Right ventricle myocardium superior (tissue), 1 donor: Measurements from ENCODE around the gene SPATS2L. TPM values are rescaled to one million over a fixed set of nuclear protein-coding genes. Genes with fewer than 3 reads are reported as not detected.

Experiments
- ATAC-seq: fragments of 200-7000 bp; cut with Tn5 transposase; one replicate; pipeline ENCODE4 v1.9.1; 2020; ENCODE audit warnings: mild to moderate bottlenecking; ENCODE audit not compliant: poor library complexity
- DNase-seq: peaks from one replicate; pipeline ENCODE4 v3.0.0-alpha.2; 2020
- intact Hi-C: fragments of 100-400 bp; cut with DNase I; formaldehyde crosslinking; loops from one replicate; pipeline ENCODE4 v1.11.2; 2022
- total RNA-seq: library from RNA; stranded (reverse); fragmentation: NEBNext Ultra II Directional; extraction: Animal tissue kit (Norgen Biotek cat#: 25700); gene quantifications from one replicate; pipeline ENCODE4 v1.2.1, GENCODE V29; 2021
- donor health status: DM: no; HTN: yes; CAD: no; lungs with severe emphysema.

SPATS2L gene
- total RNA-seq, 1 donor from 2014 or later, result 71.1 TPM

GRCh38 chr2:200446612-200447011 is 140.1 kb downstream of the SPATS2L start:
- ATAC-seq, result no peak
- DNase-seq, result no peak
- intact Hi-C loops, result no loop called here

GRCh38 chr2:200447139-200447855 is 140.8 kb downstream of the SPATS2L start:
- intact Hi-C loops, result no loop called here
- DNase-seq (no peak), ATAC-seq (no peak)

GRCh38 chr2:200448455-200448854 is 142.0 kb downstream of the SPATS2L start:
- DNase-seq (no peak), ATAC-seq (no peak)
- intact Hi-C loops, result no loop called here

- DNase-seq (no peak), ATAC-seq (no peak)
- intact Hi-C loops, result no loop called here
These were observed 142.7 kb downstream of the SPATS2L start for GRCh38 chr2:200449149-200449548.

- ATAC-seq (no peak), DNase-seq (no peak)
- intact Hi-C loops, result no loop called here
These were observed 143.8 kb downstream of the SPATS2L start for GRCh38 chr2:200450288-200450687.

- ATAC-seq, result no peak
- DNase-seq, result no peak
These were observed 145.0 kb downstream of the SPATS2L start for GRCh38 chr2:200451511-200451910.

GRCh38 chr2:200452377-200452776 is 145.9 kb downstream of the SPATS2L start:
- intact Hi-C loops, result no loop called here
- ATAC-seq (no peak), DNase-seq (no peak)

More at GRCh38 chr2:200451511-200451910, 145.0 kb downstream of the SPATS2L start:
- intact Hi-C loops, result no loop called here

GRCh38 chr2:200453142-200453852 is 146.8 kb downstream of the SPATS2L start:
- ATAC-seq (no peak), DNase-seq (no peak)
- intact Hi-C loops, result no loop called here

- intact Hi-C loops, result no loop called here
- no peak for ATAC-seq
These were observed 147.5 kb downstream of the SPATS2L start for GRCh38 chr2:200453853-200454534.

GRCh38 chr2:200454927-200455801 is 148.7 kb downstream of the SPATS2L start:
- intact Hi-C loops, result no loop called here
- ATAC-seq (peak; percentile 52), DNase-seq (no peak)

More at GRCh38 chr2:200453853-200454534, 147.5 kb downstream of the SPATS2L start:
- no peak for DNase-seq

GRCh38 chr2:200455958-200456421 is 149.5 kb downstream of the SPATS2L start:
- DNase-seq, result no peak
- ATAC-seq, result peak; percentile 70
- intact Hi-C loops, result no loop called here

GRCh38 chr2:200456567-200456966 is 150.1 kb downstream of the SPATS2L start:
- DNase-seq (no peak), ATAC-seq (peak; percentile 89)
- intact Hi-C loops, result no loop called here

- intact Hi-C loops, result no loop called here
- DNase-seq (no peak), ATAC-seq (no peak)
These were observed 152.6 kb downstream of the SPATS2L start for GRCh38 chr2:200459101-200459500.

GRCh38 chr2:200461846-200462710 is 155.6 kb downstream of the SPATS2L start:
- intact Hi-C loops, result no loop called here
- DNase-seq, result no peak
- no peak for ATAC-seq

- DNase-seq, result no peak
- no peak for ATAC-seq
- intact Hi-C loops, result no loop called here
These were observed 157.0 kb downstream of the SPATS2L start for GRCh38 chr2:200463452-200463851.

GRCh38 chr2:200466425-200467418 is 160.2 kb downstream of the SPATS2L start:
- peak; percentile 88 for ATAC-seq
- no peak for DNase-seq
- intact Hi-C loops, result no loop called here
